LoVo (cell line): ENCODE measurements around the gene ZNF709.
"Not testable (repeated sequence)": the region's sequence is repeated elsewhere in the genome, so short reads cannot be mapped to it uniquely, and the experiment has no call there.

Experiments
- DNase-seq: peaks from one replicate; pipeline ENCODE4 v3.0.0-alpha.2; 2016; ENCODE audit warnings: low spot score

The ZNF709 gene

GRCh38 chr19:12450844-12451243 is 33.8 kb downstream of the ZNF709 start:
- DNase-seq, result no peak

- DNase-seq, result no peak
Measured at GRCh38 chr19:12448808-12449207, 35.8 kb downstream of the ZNF709 start.

GRCh38 chr19:12440541-12441316 is 43.9 kb downstream of the ZNF709 start, which contains the start of gene ZNF443:
Gene ZNF443 (minus strand): TSS chr19:12441021. CDS start chr19:12440914, 107 bp downstream.
- DNase-seq, result peak; percentile 96

GRCh38 chr19:12439686-12440540 is 44.7 kb downstream of the ZNF709 start:
- DNase-seq, result not testable (repeated sequence)

- not testable (repeated sequence) for DNase-seq
Measured at GRCh38 chr19:12430726-12431299, 53.8 kb downstream of the ZNF709 start.

- DNase-seq, result no peak
Measured at GRCh38 chr19:12425888-12426274, 58.7 kb downstream of the ZNF709 start.

- DNase-seq, result no peak
Measured at GRCh38 chr19:12425236-12425887, 59.3 kb downstream of the ZNF709 start.

GRCh38 chr19:12417273-12417672 is 67.3 kb downstream of the ZNF709 start:
- not testable (repeated sequence) for DNase-seq

GRCh38 chr19:12411893-12412292 is 72.7 kb downstream of the ZNF709 start:
- DNase-seq, result no peak
